Ovary (tissue), 9 donors: Measurements from ENCODE around the gene RSRP1. TPM values are rescaled to one million over a fixed set of nuclear protein-coding genes. Genes with fewer than 3 reads are reported as not detected.

ENCODE experiments used
- DNase-seq, 5 donors: peaks; one replicate each; pipeline ENCODE4 v3.0.0-alpha.2; 2019 to 2020
- H3K27ac ChIP-seq, 2 donors: fragments of 200-600 bp; one replicate each; pipeline versions ENCODE4 v1.5.1 to v1.8.0; 2019 to 2022
- H3K27me3 ChIP-seq: fragments of 200-600 bp; one replicate; pipeline ENCODE4 v1.8.0; 2022
- H3K36me3 ChIP-seq: fragments of 200-600 bp; sonication (generic); one replicate; pipeline ENCODE4 v1.5.1; 2019
- H3K4me1 ChIP-seq: one replicate; pipeline ENCODE4 v1.8.1; 2013; ENCODE audit warnings: mild to moderate bottlenecking, moderate library complexity; ENCODE audit not compliant: insufficient read depth
- H3K4me3 ChIP-seq: fragments of 200-600 bp; sonication (generic); one replicate; pipeline ENCODE4 v1.5.1; 2017
- H3K9me3 ChIP-seq, 2 donors: fragments of 200-600 bp in 1 of 2; sonication (generic) in 1 of 2; one replicate each; pipeline versions ENCODE4 v1.5.1 to v1.8.1; 2013 to 2019; ENCODE audit warnings: mild to moderate bottlenecking in 1 of 2, moderate library complexity in 1 of 2
- CTCF ChIP-seq, 3 donors: fragments of 450-650 bp in 2 of 3; fragments of 200-600 bp in 1 of 3; IDR thresholded peaks; one replicate each; pipeline versions ENCODE4 v1.5.1 to v1.8.0; 2016 to 2022; ENCODE audit warnings: antibody characterized with exemption in 3 of 3, mild to moderate bottlenecking in 1 of 3
- EP300 ChIP-seq: sonication (generic); formaldehyde crosslinking; IDR thresholded peaks from one replicate; pipeline ENCODE4 v1.6.1; 2017; ENCODE audit warnings: antibody characterized with exemption
- POLR2A ChIP-seq: fragments of 450-650 bp; IDR thresholded peaks from one replicate; pipeline ENCODE4 v1.6.1; 2017; ENCODE audit warnings: antibody characterized with exemption, mild to moderate bottlenecking, moderate library complexity
- WGBS, 3 donors: extraction: QIAGEN DNeasy Blood & Tissue Kit in 1 of 3; methylation state at CpG; one replicate each; pipeline versions ENCODE4 v1.1.5 to v1.1.7; 2013 to 2017; 5-methylcytosine and 5-hydroxymethylcytosine counted together
- intact Hi-C, 4 donors: fragments of 100-400 bp; cut with DNase I; formaldehyde crosslinking; loops; one replicate each; pipeline versions ENCODE4 v1.11.0 to v1.15.1; 2022 to 2023
- polyA plus RNA-seq, 2 donors: library from polyadenylated mRNA; stranded (reverse); fragments of 200-250 nt in 1 of 2; fragments of 350-450 nt in 1 of 2; fragmentation: Illumina TruSeq in 1 of 2; extraction: RNeasy Lipid Tissue Mini Kit (QIAGEN cat#74804) in 1 of 2; gene quantifications; one replicate each; pipeline ENCODE4 v1.2.3, GENCODE V29; 2013 to 2014
- total RNA-seq, 7 donors: library from RNA; depleted of rRNA in 2 of 7; stranded (reverse); fragments of >200 nt in 2 of 7; fragmentation: NEBNext Ultra II Directional in 3 of 7; extraction: Animal tissue kit (Norgen Biotek cat#: 25700) in 3 of 7; gene quantifications; one replicate each; pipeline versions ENCODE4 v1.1.0 to v1.2.4, GENCODE V29; 2016 to 2023
- donor health status: DM: no; HTN: no; CAD: no; lungs with moderate emphysema.
- donor health status: DM: no; HTN: no; CAD: no.
- donor health status: Bipolar disorder and iron deficiency.
- donor health status: DM: yes; HTN: yes; CAD: no.
- donor health status: DM: no; HTN: no; CAD: no.
- donor health status: DM: yes; HTN: yes; CAD: no.

Gene RSRP1
- total and polyA plus RNA-seq, 9 donors: 52.1 to 138 (median 82.1) TPM

GRCh38 chr1:25216123-25216522 is 31.1 kb downstream of the RSRP1 start:
- H3K36me3 ChIP-seq: no peaks in the 10 kb centered on the region
- no peak for DNase-seq
- no peak overlapping the region for H3K27ac ChIP-seq
- no peak overlapping the region for H3K4me3 ChIP-seq
- TF ChIP-seq CTCF (IDR thresholded peaks at IDR 0.05) (no peak), EP300 (no peak), POLR2A (no peak)
- no peaks in the 10 kb centered on the region for H3K4me1 ChIP-seq
- intact Hi-C loops: no loop called here
- 76 to 84% (median 84%) methylated on average over 4 of the region's 4 CpGs for WGBS, 3 donors
- H3K27me3 ChIP-seq: no peaks in the 10 kb centered on the region
- H3K9me3 ChIP-seq: no peaks in the 10 kb centered on the region

GRCh38 chr1:25212725-25213124 is 34.5 kb downstream of the RSRP1 start:
- WGBS, 3 donors: 40 to 50% (median 41%) methylated on average over 5 of the region's 5 CpGs
- no peak for DNase-seq
- intact Hi-C loops: no loop called here
- Histone ChIP-seq H3K4me1 (no peaks in the 10 kb centered on the region), H3K27ac (no peak overlapping the region), H3K36me3 (no peaks in the 10 kb centered on the region), H3K9me3 (no peaks in the 10 kb centered on the region), H3K4me3 (no peak overlapping the region), H3K27me3 (no peaks in the 10 kb centered on the region)
- TF ChIP-seq CTCF (IDR thresholded peaks at IDR 0.05) (no peak), POLR2A (no peak), EP300 (no peak)

GRCh38 chr1:25210728-25211127 is 36.5 kb downstream of the RSRP1 start:
- Histone ChIP-seq H3K4me1 (no peaks in the 10 kb centered on the region), H3K27me3 (no peaks in the 10 kb centered on the region), H3K4me3 (no peak overlapping the region), H3K27ac (no peak overlapping the region), H3K36me3 (no peaks in the 10 kb centered on the region), H3K9me3 (no peaks in the 10 kb centered on the region)
- no peak for DNase-seq
- intact Hi-C loops: no loop called here
- 31 to 36% (median 33%) methylated on average over 3 of the region's 3 CpGs for WGBS, 3 donors
- TF ChIP-seq CTCF (IDR thresholded peaks at IDR 0.05) (no peak), POLR2A (no peak), EP300 (no peak)

- intact Hi-C loops: no loop called here
- H3K27me3 ChIP-seq: no peaks in the 10 kb centered on the region
- H3K4me3 ChIP-seq: no peak overlapping the region
- WGBS, 3 donors: 82 to 86% (median 84%) methylated on average over 4 of the region's 4 CpGs
- DNase-seq: no peak
- no peaks in the 10 kb centered on the region for H3K4me1 ChIP-seq
- H3K36me3 ChIP-seq: no peaks in the 10 kb centered on the region
- no peak overlapping the region for H3K27ac ChIP-seq
- no peak for TF ChIP-seq POLR2A
- TF ChIP-seq CTCF (IDR thresholded peaks at IDR 0.05): no peak
- no peak for TF ChIP-seq EP300
- H3K9me3 ChIP-seq: no peaks in the 10 kb centered on the region
These were observed 37.7 kb downstream of the RSRP1 start for GRCh38 chr1:25209516-25209915.
